ENCODE results near the gene SRSF8. TPM values are rescaled to one million over a fixed set of nuclear protein-coding genes. Genes with fewer than 3 reads are reported as not detected.

Gene SRSF8
- total and polyA plus RNA-seq, 4 donors = 22.6 to 49.0 (median 32.7) TPM

GRCh38 chr11:95085117-95085816, 18.5 kb downstream of the SRSF8 start:
- H3K27ac ChIP-seq (ENCODE audit: low read depth in 1 of 2, low read length in 1 of 2) = no peak overlapping the region
- ATAC-seq (ENCODE audit: insufficient read depth, low FRiP score) = no peak
- no peaks in the 10 kb centered on the region for H3K36me3 ChIP-seq (ENCODE audit: control insufficient read depth in 4 of 4, insufficient read depth in 4 of 4, low read length in 4 of 4)
- H3K9ac ChIP-seq (ENCODE audit: insufficient read depth in 1 of 2, low read length in 2 of 2) = no peak overlapping the region
- no peaks in the 10 kb centered on the region for H3K9me3 ChIP-seq (ENCODE audit: control insufficient read depth in 4 of 4, insufficient read depth in 3 of 4, low read length in 3 of 4)
- 85 to 86% methylated on average over 3 of the region's 3 CpGs for WGBS, 2 donors
- H3K4me1 ChIP-seq (ENCODE audit: control insufficient read depth in 5 of 5, insufficient read depth in 5 of 5, low read length in 5 of 5) = peaks cover 0 to 6% (median 2%) of the 10 kb centered on the region in 5 donors
- no peak for DNase-seq
- TF ChIP-seq CTCF (IDR thresholded peaks at IDR 0.05; ENCODE audit: control extremely low read depth, extremely low read depth) = no peak
- H3K27me3 ChIP-seq (ENCODE audit: control insufficient read depth in 3 of 3, insufficient read depth in 3 of 3, low read length in 2 of 3) = no peaks in the 10 kb centered on the region
- no peak overlapping the region for H3K4me3 ChIP-seq

DNA sequence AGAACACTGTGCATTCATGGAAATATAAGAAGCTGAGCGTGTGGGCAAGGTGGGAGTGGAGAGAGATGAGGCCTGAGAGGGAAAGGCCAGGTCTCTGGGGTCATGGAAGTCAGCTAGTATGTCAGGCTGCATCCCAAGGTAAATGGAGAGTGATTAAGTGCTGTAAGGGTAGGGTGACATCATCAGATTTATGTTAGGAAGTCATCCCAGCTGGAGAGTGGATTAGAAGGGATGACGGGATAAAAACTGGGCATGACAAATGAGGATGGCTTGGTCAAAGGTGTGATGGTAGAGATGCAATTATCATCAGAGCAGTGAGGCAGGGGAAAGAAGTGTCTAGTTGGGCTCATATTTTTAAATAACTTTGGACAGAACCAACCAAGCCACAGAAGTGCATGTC, 19.4 kb downstream of the SRSF8 start:
- Histone ChIP-seq H3K9ac (ENCODE audit: insufficient read depth in 1 of 2, low read length in 2 of 2) (no peak overlapping the region), H3K27me3 (ENCODE audit: control insufficient read depth in 3 of 3, insufficient read depth in 3 of 3, low read length in 2 of 3) (no peaks in the 10 kb centered on the region), H3K4me3 (no peak overlapping the region), H3K4me1 (ENCODE audit: control insufficient read depth in 5 of 5, insufficient read depth in 5 of 5, low read length in 5 of 5) (peaks cover 2 to 10% (median 5%) of the 10 kb centered on the region in 5 donors), H3K9me3 (ENCODE audit: control insufficient read depth in 4 of 4, insufficient read depth in 3 of 4, low read length in 3 of 4) (no peaks in the 10 kb centered on the region), H3K36me3 (ENCODE audit: control insufficient read depth in 4 of 4, insufficient read depth in 4 of 4, low read length in 4 of 4) (no peaks in the 10 kb centered on the region), H3K27ac (ENCODE audit: low read depth in 1 of 2, low read length in 1 of 2) (no peak overlapping the region)
- TF ChIP-seq CTCF (IDR thresholded peaks at IDR 0.05; ENCODE audit: control extremely low read depth, extremely low read depth) = no peak
- no peak for ATAC-seq (ENCODE audit: insufficient read depth, low FRiP score)
- DNase-seq = no peak
- WGBS, 2 donors = 93 to 94% methylated on average over 2 of the region's 2 CpGs

GRCh38 chr11:95086836-95087570, 20.3 kb downstream of the SRSF8 start:
- no peak overlapping the region for H3K9ac ChIP-seq (ENCODE audit: insufficient read depth in 1 of 2, low read length in 2 of 2)
- peaks cover 2 to 14% (median 5%) of the 10 kb centered on the region in 5 donors for H3K4me1 ChIP-seq (ENCODE audit: control insufficient read depth in 5 of 5, insufficient read depth in 5 of 5, low read length in 5 of 5)
- no peak overlapping the region for H3K27ac ChIP-seq (ENCODE audit: low read depth in 1 of 2, low read length in 1 of 2)
- H3K4me3 ChIP-seq = no peak overlapping the region
- DNase-seq (no peak), ATAC-seq (ENCODE audit: insufficient read depth, low FRiP score) (no peak)
- no peak for TF ChIP-seq CTCF (IDR thresholded peaks at IDR 0.05; ENCODE audit: control extremely low read depth, extremely low read depth)
- H3K9me3 ChIP-seq (ENCODE audit: control insufficient read depth in 4 of 4, insufficient read depth in 3 of 4, low read length in 3 of 4) = no peaks in the 10 kb centered on the region
- WGBS, 2 donors = 90 to 91% methylated on average over 1 of the region's 1 CpG
- no peaks in the 10 kb centered on the region for H3K27me3 ChIP-seq (ENCODE audit: control insufficient read depth in 3 of 3, insufficient read depth in 3 of 3, low read length in 2 of 3)
- H3K36me3 ChIP-seq (ENCODE audit: control insufficient read depth in 4 of 4, insufficient read depth in 4 of 4, low read length in 4 of 4) = no peaks in the 10 kb centered on the region

All from lung (tissue), 12 donors.